MG63 (cell line): Measurements from ENCODE around the gene SMIM35. TPM values are rescaled to one million over a fixed set of nuclear protein-coding genes. Genes with fewer than 3 reads are reported as not detected.
A peak's percentile ranks its signal among the peaks of the same experiment; 100 is the strongest.

Experiments used
- DNase-seq: peaks from one replicate; pipeline ENCODE4 v3.0.0-alpha.2; 2020
- H3K27me3 ChIP-seq: fragments of 250-450 bp; sonication (Bioruptor Pico); 2 replicates; pipeline ENCODE4 v1.5.1; 2020; ENCODE audit warnings: mild to moderate bottlenecking, moderate library complexity
- H3K36me3 ChIP-seq: fragments of 250-450 bp; sonication (Bioruptor Pico); 2 replicates; pipeline ENCODE4 v1.5.1; 2020; ENCODE audit warnings: mild to moderate bottlenecking, moderate library complexity
- H3K4me3 ChIP-seq: fragments of 250-450 bp; sonication (Bioruptor Pico); 2 replicates; pipeline ENCODE4 v1.5.1; 2020; ENCODE audit warnings: mild to moderate bottlenecking, moderate library complexity
- H3K9me3 ChIP-seq: fragments of 250-450 bp; sonication (Bioruptor Pico); 2 replicates; pipeline ENCODE4 v1.5.1; 2020; ENCODE audit warnings: mild to moderate bottlenecking, moderate library complexity
- total RNA-seq: library from RNA; depleted of rRNA; stranded (reverse); fragments of >200 nt; shearing (Covaris generic); gene quantifications from 2 replicates; pipeline ENCODE4 v1.2.3, GENCODE V29; 2014; ENCODE audit warnings: low replicate concordance; rRNA removed

Gene SMIM35
- total RNA-seq, 1 experiment from 2014 or later, result not detected

GRCh38 chr11:117976445-117976844 lies 110.3 kb downstream of the SMIM35 start:
- Histone ChIP-seq H3K36me3 (no peaks in the 10 kb centered on the region), H3K4me3 (no peak overlapping the region), H3K27me3 (no peaks in the 10 kb centered on the region), H3K9me3 (no peaks in the 10 kb centered on the region)
- DNase-seq, result no peak

GRCh38 chr11:117973503-117973860 lies 113.3 kb downstream of the SMIM35 start:
- Histone ChIP-seq H3K36me3 (no peaks in the 10 kb centered on the region), H3K9me3 (no peaks in the 10 kb centered on the region), H3K4me3 (no peak overlapping the region), H3K27me3 (no peaks in the 10 kb centered on the region)
- DNase-seq, result peak; percentile 24

GRCh38 chr11:117972629-117973502 lies 113.9 kb downstream of the SMIM35 start:
- Histone ChIP-seq H3K9me3 (no peaks in the 10 kb centered on the region), H3K36me3 (no peaks in the 10 kb centered on the region), H3K27me3 (no peaks in the 10 kb centered on the region), H3K4me3 (no peak overlapping the region)
- peak; percentile 52 for DNase-seq

- Histone ChIP-seq H3K36me3 (no peaks in the 10 kb centered on the region), H3K4me3 (no peak overlapping the region), H3K27me3 (no peaks in the 10 kb centered on the region), H3K9me3 (no peaks in the 10 kb centered on the region)
- no peak for DNase-seq
These were observed 114.7 kb downstream of the SMIM35 start for GRCh38 chr11:117972044-117972443.

GRCh38 chr11:117970400-117971024 lies 116.3 kb downstream of the SMIM35 start:
- H3K4me3 ChIP-seq, result no peak overlapping the region
- no peaks in the 10 kb centered on the region for H3K9me3 ChIP-seq
- H3K36me3 ChIP-seq, result no peaks in the 10 kb centered on the region
- DNase-seq, result peak; percentile 10
- no peaks in the 10 kb centered on the region for H3K27me3 ChIP-seq

GRCh38 chr11:117969160-117969991 lies 117.4 kb downstream of the SMIM35 start:
- Histone ChIP-seq H3K9me3 (no peaks in the 10 kb centered on the region), H3K4me3 (no peak overlapping the region), H3K27me3 (no peaks in the 10 kb centered on the region), H3K36me3 (no peaks in the 10 kb centered on the region)
- DNase-seq, result no peak

GRCh38 chr11:117966908-117967307 lies 119.9 kb downstream of the SMIM35 start:
- Histone ChIP-seq H3K27me3 (no peaks in the 10 kb centered on the region; the same call in 1 of the 2 replicates), H3K4me3 (no peak overlapping the region), H3K36me3 (no peaks in the 10 kb centered on the region), H3K9me3 (no peaks in the 10 kb centered on the region)
- no peak for DNase-seq

GRCh38 chr11:117962826-117963225 lies 123.9 kb downstream of the SMIM35 start:
- no peaks in the 10 kb centered on the region for H3K9me3 ChIP-seq
- no peaks in the 10 kb centered on the region; the same call in none of the 2 replicates for H3K27me3 ChIP-seq
- H3K36me3 ChIP-seq, result no peaks in the 10 kb centered on the region
- DNase-seq, result no peak
- H3K4me3 ChIP-seq, result no peak overlapping the region

- Histone ChIP-seq H3K9me3 (no peaks in the 10 kb centered on the region), H3K4me3 (no peak overlapping the region), H3K36me3 (no peaks in the 10 kb centered on the region), H3K27me3 (no peaks in the 10 kb centered on the region; the same call in none of the 2 replicates)
- no peak for DNase-seq
These were observed 124.9 kb downstream of the SMIM35 start for GRCh38 chr11:117961896-117962295.

GRCh38 chr11:117960406-117960805 lies 126.4 kb downstream of the SMIM35 start:
- Histone ChIP-seq H3K4me3 (no peak overlapping the region), H3K9me3 (no peaks in the 10 kb centered on the region), H3K36me3 (no peaks in the 10 kb centered on the region), H3K27me3 (no peaks in the 10 kb centered on the region; the same call in none of the 2 replicates)
- no peak for DNase-seq

GRCh38 chr11:117959438-117960149 lies 127.2 kb downstream of the SMIM35 start:
- no peaks in the 10 kb centered on the region for H3K36me3 ChIP-seq
- no peaks in the 10 kb centered on the region; the same call in none of the 2 replicates for H3K27me3 ChIP-seq
- H3K4me3 ChIP-seq, result no peak overlapping the region
- H3K9me3 ChIP-seq, result no peaks in the 10 kb centered on the region
- DNase-seq, result no peak

- H3K9me3 ChIP-seq, result no peaks in the 10 kb centered on the region
- no peak overlapping the region for H3K4me3 ChIP-seq
- H3K27me3 ChIP-seq, result no peaks in the 10 kb centered on the region; the same call in none of the 2 replicates
- no peak for DNase-seq
- no peaks in the 10 kb centered on the region for H3K36me3 ChIP-seq
These were observed 127.8 kb downstream of the SMIM35 start for GRCh38 chr11:117958949-117959348.

Other genes starting within 250 kb of the SMIM35 start
- not detected in 2 replicates for gene FXYD6, start 210.3 kb downstream of the SMIM35 start, total RNA-seq
- gene TMPRSS13, start 157.6 kb downstream of the SMIM35 start, total RNA-seq, result not detected in 2 replicates
- gene IL10RA, start 100.6 kb downstream of the SMIM35 start, total RNA-seq, result 1.3 TPM in 1 of 2 replicates, not detected in the other
- gene TMPRSS4, start 9.9 kb downstream of the SMIM35 start, total RNA-seq, result not detected in 2 replicates
- 0.23 and 0.35 TPM in 2 replicates for gene SCN4B, start 65.9 kb upstream of the SMIM35 start, total RNA-seq
- not detected in 2 replicates for gene SCN2B, start 89.7 kb upstream of the SMIM35 start, total RNA-seq
- gene JAML, start 138.0 kb upstream of the SMIM35 start, total RNA-seq, result not detected in 2 replicates
- 1.3 and 1.6 TPM in 2 replicates for gene MPZL3, start 165.4 kb upstream of the SMIM35 start, total RNA-seq
- gene MPZL2, start 177.3 kb upstream of the SMIM35 start, total RNA-seq, result not detected in 2 replicates
- not detected in 2 replicates for gene CD3E, start 217.8 kb upstream of the SMIM35 start, total RNA-seq